ENCODE results near the gene PYGO2. TPM values are rescaled to one million over a fixed set of nuclear protein-coding genes. Genes with fewer than 3 reads are reported as not detected.

The PYGO2 gene
- total RNA-seq, 1 experiment from 2014 or later, result 35.9 TPM

DNA sequence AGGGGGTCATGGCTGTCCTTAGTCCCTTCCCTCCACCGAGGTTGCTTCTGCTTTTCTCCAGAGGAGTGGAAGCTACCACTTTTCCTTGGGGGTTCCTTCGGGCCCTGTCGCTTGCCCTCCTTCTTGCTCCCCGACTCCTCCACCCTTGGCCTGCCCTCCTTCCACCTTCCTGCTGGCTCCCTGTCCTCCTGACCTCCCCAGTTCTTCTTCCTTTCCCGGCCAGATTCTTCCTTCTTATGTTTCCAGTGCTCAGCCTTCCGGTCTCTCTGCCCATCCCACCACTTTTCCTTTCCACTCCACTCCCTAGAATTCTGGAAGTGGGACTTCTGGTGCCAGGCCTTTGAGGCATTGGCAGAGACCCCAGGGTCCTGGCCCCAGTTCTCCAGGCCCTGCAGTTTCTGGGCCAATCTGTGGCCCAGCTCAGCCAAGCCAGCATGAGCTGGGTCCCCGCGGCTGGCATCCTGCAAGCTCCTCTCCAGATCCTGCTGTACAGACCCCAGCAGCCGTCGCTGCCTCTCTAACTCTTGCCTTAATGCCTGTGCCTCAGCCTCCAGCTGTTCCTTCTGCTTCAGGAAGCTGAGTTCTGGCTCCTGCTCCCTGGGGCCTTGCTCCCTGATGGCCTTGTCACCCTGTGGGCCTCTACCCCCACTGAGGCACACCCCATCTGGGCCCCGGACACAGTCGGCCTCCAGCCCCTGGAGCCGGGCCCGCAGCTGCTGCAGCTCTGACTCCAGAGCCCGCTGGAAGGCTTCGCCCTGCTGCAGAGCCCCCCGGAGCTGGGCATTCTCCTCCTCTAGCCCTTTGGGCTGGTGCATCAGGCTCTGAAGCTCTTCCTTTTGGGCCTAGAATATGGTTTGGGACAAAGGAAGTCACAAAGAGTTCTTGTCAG is 15.4 kb downstream of the PYGO2 start:
- no peaks in the 10 kb centered on the region for H3K9me3 Mint-ChIP-seq (ENCODE audit: unreplicated experiment)
- TF ChIP-seq, protein P1, sequence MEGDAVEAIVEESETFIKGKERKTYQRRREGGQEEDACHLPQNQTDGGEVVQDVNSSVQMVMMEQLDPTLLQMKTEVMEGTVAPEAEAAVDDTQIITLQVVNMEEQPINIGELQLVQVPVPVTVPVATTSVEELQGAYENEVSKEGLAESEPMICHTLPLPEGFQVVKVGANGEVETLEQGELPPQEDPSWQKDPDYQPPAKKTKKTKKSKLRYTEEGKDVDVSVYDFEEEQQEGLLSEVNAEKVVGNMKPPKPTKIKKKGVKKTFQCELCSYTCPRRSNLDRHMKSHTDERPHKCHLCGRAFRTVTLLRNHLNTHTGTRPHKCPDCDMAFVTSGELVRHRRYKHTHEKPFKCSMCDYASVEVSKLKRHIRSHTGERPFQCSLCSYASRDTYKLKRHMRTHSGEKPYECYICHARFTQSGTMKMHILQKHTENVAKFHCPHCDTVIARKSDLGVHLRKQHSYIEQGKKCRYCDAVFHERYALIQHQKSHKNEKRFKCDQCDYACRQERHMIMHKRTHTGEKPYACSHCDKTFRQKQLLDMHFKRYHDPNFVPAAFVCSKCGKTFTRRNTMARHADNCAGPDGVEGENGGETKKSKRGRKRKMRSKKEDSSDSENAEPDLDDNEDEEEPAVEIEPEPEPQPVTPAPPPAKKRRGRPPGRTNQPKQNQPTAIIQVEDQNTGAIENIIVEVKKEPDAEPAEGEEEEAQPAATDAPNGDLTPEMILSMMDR (IDR thresholded peaks at IDR 0.05; ENCODE audit: unreplicated experiment), result no peak
- H3K4me3 Mint-ChIP-seq (ENCODE audit: unreplicated experiment), result no peak overlapping the region
- intact Hi-C loops (cut with micrococcal nuclease), result no loop called here
- H3K36me3 Mint-ChIP-seq (ENCODE audit: insufficient read depth, unreplicated experiment), result peaks cover 12% of the 10 kb centered on the region
- BruUV-seq (replicated peaks), result no TSS peak
- peaks cover 7% of the 10 kb centered on the region for H3K4me1 Mint-ChIP-seq (ENCODE audit: insufficient read depth, unreplicated experiment)
- no peak overlapping the region for H3K27ac Mint-ChIP-seq (ENCODE audit: low read depth, unreplicated experiment)
- ChIA-PET POLR2A (interaction anchor here (0.7 to 3.9 kb wide), 5 partner anchors 9 to 1183 kb away, joined by 3 to 26 read pairs (median 3); partner anchors contain the start of genes PBXIP1 and PMVK), CTCF (interaction anchor here (0.6 to 1.8 kb wide), 10 partner anchors 8 to 218 kb away, joined by 3 to 10 read pairs (median 3); partner anchors contain the start of gene PYGO2)
- H3K27me3 Mint-ChIP-seq (ENCODE audit: insufficient read depth, unreplicated experiment), result no peaks in the 10 kb centered on the region
- no peak for DNase-seq (ENCODE audit: unreplicated experiment)

DNA sequence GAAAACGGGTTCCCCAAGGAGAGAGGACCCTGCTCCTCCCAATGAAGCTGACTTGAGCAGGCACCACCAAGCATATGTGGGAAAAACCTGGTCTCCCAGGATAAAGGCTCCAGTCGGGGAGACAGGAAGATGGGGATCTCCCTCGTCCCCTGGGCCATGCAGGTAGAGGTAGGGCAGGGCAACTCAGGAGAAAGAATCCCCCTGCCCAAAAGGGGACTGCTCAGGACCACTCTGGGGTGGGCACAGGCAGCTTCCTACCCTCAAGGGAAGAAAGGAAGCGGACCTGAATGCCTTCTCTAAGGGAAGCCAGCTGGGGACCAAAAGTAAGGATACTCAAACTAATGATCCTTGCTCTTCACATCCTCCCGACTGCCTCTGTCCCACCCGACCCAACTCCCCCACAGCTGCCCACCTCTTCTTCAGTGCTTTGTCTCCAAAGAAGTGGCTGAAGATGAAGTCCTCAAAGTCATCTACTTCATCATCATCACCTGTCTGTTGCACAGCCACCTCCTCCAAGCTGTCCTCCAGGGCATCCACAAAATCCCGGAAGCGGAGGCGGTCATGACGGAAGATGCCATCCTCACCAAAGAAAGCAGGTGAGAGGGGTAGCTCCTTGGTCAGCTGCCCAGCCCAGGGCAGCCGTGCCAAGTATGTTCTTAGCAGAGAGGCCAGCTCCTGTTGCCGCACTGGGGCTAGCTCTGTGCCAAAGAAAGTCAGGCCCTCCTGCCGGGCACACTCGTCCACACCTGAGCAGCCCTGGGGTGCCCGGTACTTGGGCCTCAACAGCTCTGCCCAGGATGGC is 16.2 kb downstream of the PYGO2 start:
- no peaks in the 10 kb centered on the region for H3K9me3 Mint-ChIP-seq (ENCODE audit: unreplicated experiment)
- no peak overlapping the region for H3K27ac Mint-ChIP-seq (ENCODE audit: low read depth, unreplicated experiment)
- no peak overlapping the region for H3K4me3 Mint-ChIP-seq (ENCODE audit: unreplicated experiment)
- H3K36me3 Mint-ChIP-seq (ENCODE audit: insufficient read depth, unreplicated experiment), result peaks cover 12% of the 10 kb centered on the region
- peaks cover 7% of the 10 kb centered on the region for H3K4me1 Mint-ChIP-seq (ENCODE audit: insufficient read depth, unreplicated experiment)
- intact Hi-C loops (cut with micrococcal nuclease), result no loop called here
- POLR2A ChIA-PET, result interaction anchor here (0.6 to 3.9 kb wide), 5 partner anchors 8 to 646 kb away, joined by 3 to 26 read pairs (median 4); partner anchors contain the start of genes PBXIP1, PMVK and SHC1
- TF ChIP-seq, protein P1 (IDR thresholded peaks at IDR 0.05; ENCODE audit: unreplicated experiment), result no peak
- no peaks in the 10 kb centered on the region for H3K27me3 Mint-ChIP-seq (ENCODE audit: insufficient read depth, unreplicated experiment)
- CTCF ChIA-PET, result interaction anchor here (0.6 to 2.2 kb wide), 14 partner anchors 7 to 407 kb away, joined by 3 to 14 read pairs (median 4); partner anchors contain the start of genes MTX1 and PYGO2
- DNase-seq (ENCODE audit: unreplicated experiment), result no peak
- no TSS peak for BruUV-seq (replicated peaks)

DNA sequence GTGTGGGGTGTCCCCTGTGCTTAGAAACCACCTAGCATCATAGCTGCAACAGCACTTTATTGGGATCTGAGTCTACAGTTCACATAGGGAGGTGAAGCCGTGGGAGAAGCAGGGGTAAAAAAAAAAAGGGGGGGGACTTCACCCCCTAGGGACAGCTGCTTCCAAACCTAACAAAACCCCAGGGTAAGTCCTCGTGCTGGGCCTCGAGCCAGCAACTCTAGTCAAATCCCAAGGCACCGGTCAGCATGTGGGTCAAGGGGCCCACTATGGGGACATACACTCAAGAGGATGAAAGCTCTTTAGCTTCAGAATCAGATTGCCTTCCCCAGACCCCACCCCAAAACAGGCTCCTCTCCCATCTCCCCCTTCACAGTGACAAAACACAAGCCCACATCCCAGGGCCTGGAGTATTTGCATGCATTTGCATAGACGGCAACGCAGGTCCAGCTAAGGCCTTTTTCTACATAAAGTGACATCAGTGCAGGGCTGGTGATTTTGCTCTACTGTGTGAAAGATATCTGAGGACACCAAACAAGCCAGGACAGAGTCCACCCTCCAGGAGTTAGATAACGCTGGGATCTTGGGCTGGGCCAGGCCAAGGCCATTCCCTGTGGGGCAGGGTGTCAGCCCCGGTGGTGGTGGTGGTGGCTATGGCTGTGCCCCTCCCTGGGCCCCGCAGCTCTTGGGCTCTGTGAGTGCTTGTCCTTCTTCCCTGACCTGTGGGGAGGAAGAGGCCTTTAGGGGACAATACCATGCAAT is 17.0 kb downstream of the PYGO2 start:
- intact Hi-C loops (cut with micrococcal nuclease), result no loop called here
- H3K27ac Mint-ChIP-seq (ENCODE audit: low read depth, unreplicated experiment), result no peak overlapping the region
- peaks cover 7% of the 10 kb centered on the region for H3K4me1 Mint-ChIP-seq (ENCODE audit: insufficient read depth, unreplicated experiment)
- TF ChIP-seq, protein P1 (IDR thresholded peaks at IDR 0.05; ENCODE audit: unreplicated experiment), result no peak
- H3K4me3 Mint-ChIP-seq (ENCODE audit: unreplicated experiment), result no peak overlapping the region
- H3K27me3 Mint-ChIP-seq (ENCODE audit: insufficient read depth, unreplicated experiment), result no peaks in the 10 kb centered on the region
- TSS peak; percentile 49 for BruUV-seq (replicated peaks)
- no peaks in the 10 kb centered on the region for H3K9me3 Mint-ChIP-seq (ENCODE audit: unreplicated experiment)
- ChIA-PET CTCF (interaction anchor here (0.6 to 2.2 kb wide), 30 partner anchors 9 to 926 kb away, joined by 3 to 14 read pairs (median 5); partner anchors contain the start of gene MTX1), POLR2A (interaction anchor here (0.5 to 1.9 kb wide), 10 partner anchors 9 to 407 kb away, joined by 3 to 7 read pairs (median 3); partner anchors contain the start of gene SHC1)
- no peak for DNase-seq (ENCODE audit: unreplicated experiment)
- H3K36me3 Mint-ChIP-seq (ENCODE audit: insufficient read depth, unreplicated experiment), result peaks cover 12% of the 10 kb centered on the region

All from MCF 10A (cell line).